Large intestine (tissue), 3 donors: ENCODE measurements around the gene ANKS1A. TPM values are rescaled to one million over a fixed set of nuclear protein-coding genes. Genes with fewer than 3 reads are reported as not detected.

Experiments used
- DNase-seq, 2 donors: peaks; one replicate each; pipeline versions ENCODE4 v3.0.0 to v3.0.0-alpha.2; 2013
- H3K27ac ChIP-seq: one replicate; pipeline ENCODE4 v1.5.1; 2013; ENCODE audit warnings: low read length
- H3K27me3 ChIP-seq: 2 replicates; pipeline ENCODE4 v1.6.1; 2013; ENCODE audit warnings: low read length; ENCODE audit not compliant: control insufficient read depth, insufficient read depth
- H3K36me3 ChIP-seq: 2 replicates; pipeline ENCODE4 v1.6.1; 2013; ENCODE audit warnings: low read length; ENCODE audit not compliant: control insufficient read depth, insufficient read depth
- H3K4me1 ChIP-seq: one replicate; pipeline ENCODE4 v1.6.1; 2013; ENCODE audit warnings: low read length; ENCODE audit not compliant: control insufficient read depth, insufficient read depth
- H3K4me3 ChIP-seq: one replicate; pipeline ENCODE4 v1.5.1; 2013; ENCODE audit warnings: low read length
- H3K9me3 ChIP-seq: one replicate; pipeline ENCODE4 v1.6.1; 2013; ENCODE audit warnings: mild to moderate bottlenecking, low read depth, low read length, moderate library complexity; ENCODE audit not compliant: control insufficient read depth
- WGBS: methylation state at CpG from one replicate; pipeline ENCODE4 v1.1.5; 2013; ENCODE audit warnings: low lambda C conversion rate; ENCODE audit not compliant: insufficient coverage; 5-methylcytosine and 5-hydroxymethylcytosine counted together
- polyA plus RNA-seq: library from polyadenylated mRNA; unstranded; fragments of 120-200 nt; gene quantifications from one replicate; pipeline ENCODE4 v1.2.1, GENCODE V29; 2013

Gene ANKS1A
- polyA plus RNA-seq, 1 donor, result 26.5 TPM

GRCh38 chr6:34860776-34861175 is 28.3 kb upstream of the ANKS1A start:
- peaks cover 52% of the 10 kb centered on the region for H3K36me3 ChIP-seq
- WGBS, result no CpG with 5 or more reads among the region's 1 CpG
- no peaks in the 10 kb centered on the region for H3K4me1 ChIP-seq
- H3K27ac ChIP-seq, result no peak overlapping the region
- DNase-seq, result no peak
- no peaks in the 10 kb centered on the region for H3K9me3 ChIP-seq
- no peak overlapping the region for H3K4me3 ChIP-seq
- H3K27me3 ChIP-seq, result no peaks in the 10 kb centered on the region

- Histone ChIP-seq H3K27me3 (no peaks in the 10 kb centered on the region), H3K4me3 (no peak overlapping the region), H3K27ac (no peak overlapping the region), H3K9me3 (no peaks in the 10 kb centered on the region), H3K4me1 (no peaks in the 10 kb centered on the region), H3K36me3 (peaks cover 30% of the 10 kb centered on the region)
- no CpG with 5 or more reads among the region's 4 CpGs for WGBS
- DNase-seq, result no peak
Observed at GRCh38 chr6:34864007-34864406, 25.0 kb upstream of the ANKS1A start.

GRCh38 chr6:34865107-34865506 is 23.9 kb upstream of the ANKS1A start:
- Histone ChIP-seq H3K4me1 (no peaks in the 10 kb centered on the region), H3K27me3 (no peaks in the 10 kb centered on the region), H3K9me3 (no peaks in the 10 kb centered on the region), H3K4me3 (no peak overlapping the region), H3K27ac (no peak overlapping the region), H3K36me3 (peaks cover 19% of the 10 kb centered on the region)
- WGBS, result 100% methylated on average over 2 of the region's 3 CpGs
- peak in 1 of 2 donors; percentile 29 for DNase-seq

- 100% methylated on average over 2 of the region's 3 CpGs for WGBS
- Histone ChIP-seq H3K36me3 (peaks cover 25% of the 10 kb centered on the region), H3K27me3 (no peaks in the 10 kb centered on the region)
Observed at GRCh38 chr6:34866509-34866908, 22.5 kb upstream of the ANKS1A start.

GRCh38 chr6:34867484-34867883 is 21.6 kb upstream of the ANKS1A start:
- no peaks in the 10 kb centered on the region for H3K4me1 ChIP-seq
- no peaks in the 10 kb centered on the region for H3K9me3 ChIP-seq
- no peaks in the 10 kb centered on the region for H3K27me3 ChIP-seq
- H3K4me3 ChIP-seq, result no peak overlapping the region
- peak in 1 of 2 donors; percentile 29 for DNase-seq
- H3K27ac ChIP-seq, result no peak overlapping the region
- WGBS, result no CpG with 5 or more reads among the region's 3 CpGs
- peaks cover 35% of the 10 kb centered on the region for H3K36me3 ChIP-seq

More at GRCh38 chr6:34866509-34866908, 22.5 kb upstream of the ANKS1A start:
- Histone ChIP-seq H3K9me3 (no peaks in the 10 kb centered on the region), H3K27ac (no peak overlapping the region), H3K4me3 (no peak overlapping the region), H3K4me1 (no peaks in the 10 kb centered on the region)
- no peak for DNase-seq

GRCh38 chr6:34871853-34872252 is 17.2 kb upstream of the ANKS1A start:
- H3K4me1 ChIP-seq, result peaks cover 15% of the 10 kb centered on the region
- no peaks in the 10 kb centered on the region for H3K27me3 ChIP-seq
- no peak overlapping the region for H3K27ac ChIP-seq
- no CpG with 5 or more reads among the region's 4 CpGs for whole genome bisulfite sequencing
- DNase-seq, result no peak
- no peaks in the 10 kb centered on the region for H3K9me3 ChIP-seq
- peaks cover 50% of the 10 kb centered on the region for H3K36me3 ChIP-seq
- no peak overlapping the region for H3K4me3 ChIP-seq

GRCh38 chr6:34872332-34872731 is 16.7 kb upstream of the ANKS1A start:
- Histone ChIP-seq H3K4me3 (no peak overlapping the region), H3K9me3 (no peaks in the 10 kb centered on the region), H3K27me3 (no peaks in the 10 kb centered on the region), H3K4me1 (peaks cover 16% of the 10 kb centered on the region), H3K36me3 (peaks cover 50% of the 10 kb centered on the region), H3K27ac (no peak overlapping the region)
- DNase-seq, result no peak
- WGBS, result no CpG with 5 or more reads among the region's 1 CpG

GRCh38 chr6:34875292-34876213 is 13.5 kb upstream of the ANKS1A start:
- WGBS, result 100% methylated on average over 1 of the region's 4 CpGs
- Histone ChIP-seq H3K36me3 (peaks cover 65% of the 10 kb centered on the region), H3K4me3 (no peak overlapping the region), H3K27me3 (no peaks in the 10 kb centered on the region), H3K9me3 (no peaks in the 10 kb centered on the region), H3K4me1 (peaks cover 16% of the 10 kb centered on the region), H3K27ac (peak overlapping the region; percentile 85)
- DNase-seq, result peak in 1 of 2 donors; percentile 57

- H3K4me3 ChIP-seq, result no peak overlapping the region
- H3K9me3 ChIP-seq, result no peaks in the 10 kb centered on the region
- peak overlapping the region; percentile 85 for H3K27ac ChIP-seq
- peak in 1 of 2 donors; percentile 70 for DNase-seq
- no CpG with 5 or more reads among the region's 3 CpGs for WGBS
- H3K27me3 ChIP-seq, result no peaks in the 10 kb centered on the region
- peaks cover 56% of the 10 kb centered on the region for H3K36me3 ChIP-seq
- peaks cover 16% of the 10 kb centered on the region for H3K4me1 ChIP-seq
Observed at GRCh38 chr6:34876472-34876871, 12.6 kb upstream of the ANKS1A start.

- Histone ChIP-seq H3K36me3 (peaks cover 50% of the 10 kb centered on the region), H3K4me1 (peaks cover 16% of the 10 kb centered on the region), H3K27ac (peak overlapping the region; percentile 85), H3K4me3 (no peak overlapping the region), H3K9me3 (no peaks in the 10 kb centered on the region), H3K27me3 (no peaks in the 10 kb centered on the region)
- DNase-seq, result no peak
- 100% methylated on average over 1 of the region's 1 CpG for WGBS
Observed at GRCh38 chr6:34877259-34877658, 11.8 kb upstream of the ANKS1A start.
